H9 (cell line): ENCODE measurements around the gene XRCC6. TPM values are rescaled to one million over a fixed set of nuclear protein-coding genes. Genes with fewer than 3 reads are reported as not detected.
A peak's percentile ranks its signal among the peaks of the same experiment; 100 is the strongest.

Source experiments
- DNase-seq: peaks from one replicate; pipeline ENCODE4 v3.0.0-alpha.2; 2017
- H2AFZ ChIP-seq: one replicate; pipeline ENCODE4 v1.6.1; 2013; ENCODE audit warnings: mild to moderate bottlenecking, low read length, control low read depth, moderate library complexity
- H2AK5ac ChIP-seq: 2 replicates; pipeline ENCODE4 v1.6.1; 2013; ENCODE audit warnings: low read length, control low read depth, mixed read lengths; ENCODE audit not compliant: insufficient read length
- H2BK120ac ChIP-seq: one replicate; pipeline ENCODE4 v1.6.1; 2013; ENCODE audit warnings: low read depth, mild to moderate bottlenecking, low read length, control low read depth, inconsistent platforms; ENCODE audit not compliant: poor library complexity, severe bottlenecking
- H2BK12ac ChIP-seq: 2 replicates; pipeline ENCODE4 v1.6.1; 2013; ENCODE audit warnings: low read length, control low read depth, mixed read lengths, low read depth; ENCODE audit not compliant: insufficient read length
- H2BK15ac ChIP-seq: 2 replicates; pipeline ENCODE4 v1.6.1; 2013; ENCODE audit warnings: low read depth, low read length, control low read depth
- H2BK20ac ChIP-seq: one replicate; pipeline ENCODE4 v1.6.1; 2013; ENCODE audit warnings: low read depth, mild to moderate bottlenecking, low read length, control low read depth, inconsistent platforms; ENCODE audit not compliant: poor library complexity, severe bottlenecking
- H2BK5ac ChIP-seq: 2 replicates; pipeline ENCODE4 v1.6.1; 2013; ENCODE audit warnings: low read length, control low read depth, mixed read lengths; ENCODE audit not compliant: insufficient read length
- H3K14ac ChIP-seq: 2 replicates; pipeline ENCODE4 v1.6.1; 2013; ENCODE audit warnings: low read length, control low read depth; ENCODE audit not compliant: insufficient read depth
- H3K18ac ChIP-seq: 2 replicates; pipeline ENCODE4 v1.6.1; 2013; ENCODE audit warnings: low read depth, mild to moderate bottlenecking, mixed read lengths, low read length, control low read depth; ENCODE audit not compliant: insufficient read length
- H3K23ac ChIP-seq: 2 replicates; pipeline ENCODE4 v1.6.1; 2013; ENCODE audit warnings: low read length, control low read depth, mixed read lengths, low read depth; ENCODE audit not compliant: insufficient read length
- H3K23me2 ChIP-seq: 2 replicates; pipeline ENCODE4 v1.6.1; 2013; ENCODE audit warnings: low read depth, mild to moderate bottlenecking, mixed read lengths, low read length, control low read depth; ENCODE audit not compliant: insufficient read length, poor library complexity, severe bottlenecking
- H3K27ac ChIP-seq: 2 replicates; pipeline ENCODE4 v1.5.1; 2013; ENCODE audit warnings: low read length, control low read depth, mixed read lengths, low read depth; ENCODE audit not compliant: insufficient read length
- H3K27me3 ChIP-seq: 2 replicates; pipeline ENCODE4 v1.6.1; 2013; ENCODE audit warnings: low read length, control low read depth, inconsistent platforms; ENCODE audit not compliant: insufficient read depth
- H3K4ac ChIP-seq: 2 replicates; pipeline ENCODE4 v1.6.1; 2013; ENCODE audit warnings: low read depth, mild to moderate bottlenecking, control low read depth, inconsistent platforms, low read length, moderate library complexity
- H3K4me1 ChIP-seq: 2 replicates; pipeline ENCODE4 v1.6.1; 2013; ENCODE audit warnings: low read length, control low read depth, inconsistent platforms; ENCODE audit not compliant: insufficient read depth
- H3K4me2 ChIP-seq: 2 replicates; pipeline ENCODE4 v1.6.1; 2013; ENCODE audit warnings: low read length, control low read depth, mixed read lengths; ENCODE audit not compliant: insufficient read length, insufficient read depth
- H3K56ac ChIP-seq: 2 replicates; pipeline ENCODE4 v1.6.1; 2013; ENCODE audit warnings: low read depth, mild to moderate bottlenecking, mixed read lengths, low read length, control low read depth; ENCODE audit not compliant: insufficient read length
- H3K79me1 ChIP-seq: 2 replicates; pipeline ENCODE4 v1.6.1; 2013; ENCODE audit warnings: low read depth, mild to moderate bottlenecking, moderate library complexity, low read length, control low read depth, inconsistent platforms; ENCODE audit not compliant: insufficient read depth, poor library complexity, severe bottlenecking
- H3K79me2 ChIP-seq: 2 replicates; pipeline ENCODE4 v1.6.1; 2013; ENCODE audit warnings: low read length, control low read depth, inconsistent platforms; ENCODE audit not compliant: insufficient read depth
- H3K9ac ChIP-seq: 2 replicates; pipeline ENCODE4 v1.6.1; 2013; ENCODE audit warnings: low read length, control low read depth, mixed read lengths; ENCODE audit not compliant: insufficient read length; ENCODE audit errors: extremely low read depth
- H3K9me3 ChIP-seq: one replicate; pipeline ENCODE4 v1.6.1; 2013; ENCODE audit warnings: low read depth, low read length, inconsistent platforms; ENCODE audit not compliant: control insufficient read depth
- H3T11ph ChIP-seq: one replicate; pipeline ENCODE4 v1.6.1; 2013; ENCODE audit warnings: mild to moderate bottlenecking, low read length, control low read depth, inconsistent platforms
- H4K20me1 ChIP-seq: one replicate; pipeline ENCODE4 v1.6.1; 2013; ENCODE audit not compliant: control insufficient read depth, insufficient read length, insufficient read depth
- H4K5ac ChIP-seq: 2 replicates; pipeline ENCODE4 v1.6.1; 2013; ENCODE audit warnings: low read depth, mild to moderate bottlenecking, mixed read lengths, low read length, control low read depth; ENCODE audit not compliant: insufficient read length
- H4K8ac ChIP-seq: replicated peaks from 2 replicates; pipeline ENCODE4 v1.6.1; 2013; ENCODE audit warnings: low read length, control low read depth, mixed read lengths, low read depth; ENCODE audit not compliant: insufficient read length
- H4K91ac ChIP-seq: 2 replicates; pipeline ENCODE4 v1.6.1; 2013; ENCODE audit warnings: low read depth, mild to moderate bottlenecking, moderate library complexity, mixed read lengths, low read length, control low read depth; ENCODE audit not compliant: insufficient read length
- H3K27ac Mint-ChIP-seq, 3 experiments: 2 replicates in 2 of 3; 3 replicates in 1 of 3; pipeline ENCODE4 v1.8.0; 2020 to 2021; ENCODE audit warnings: mixed read lengths in 3 of 3, mild to moderate bottlenecking in 1 of 3, moderate library complexity in 1 of 3
- H3K27me3 Mint-ChIP-seq: 2 replicates; pipeline ENCODE4 v1.8.0; 2021; ENCODE audit warnings: low read depth, mild to moderate bottlenecking, moderate library complexity, mixed read lengths
- H3K36me3 Mint-ChIP-seq, 3 experiments: 2 replicates in 2 of 3; 3 replicates in 1 of 3; pipeline ENCODE4 v1.8.0; 2020 to 2021; ENCODE audit warnings: low read depth in 3 of 3, mixed read lengths in 3 of 3; ENCODE audit not compliant: insufficient read depth in 1 of 3
- H3K4me1 Mint-ChIP-seq, 2 experiments: 2 replicates each; pipeline ENCODE4 v1.8.0; 2020; ENCODE audit warnings: mixed read lengths in 2 of 2
- H3K4me3 Mint-ChIP-seq, 2 experiments: 2 replicates in 1 of 2; 3 replicates in 1 of 2; pipeline ENCODE4 v1.8.0; 2020 to 2021; ENCODE audit warnings: mild to moderate bottlenecking in 2 of 2, mixed read lengths in 2 of 2, moderate library complexity in 1 of 2
- H3K9me3 Mint-ChIP-seq, 2 experiments: 2 replicates in 1 of 2; 3 replicates in 1 of 2; pipeline ENCODE4 v1.8.0; 2020; ENCODE audit warnings: mild to moderate bottlenecking in 2 of 2, mixed read lengths in 2 of 2, moderate library complexity in 1 of 2
- WGBS: extraction: QIAGEN DNeasy Blood & Tissue Kit; methylation state at CpG from one replicate; pipeline ENCODE4 v1.1.7; 2013; ENCODE audit warnings: missing lambda C conversion rate, low lambda C conversion rate, mixed read lengths; ENCODE audit not compliant: insufficient read length; ENCODE audit errors: extremely low coverage; 5-methylcytosine and 5-hydroxymethylcytosine counted together
- total RNA-seq: library from RNA; stranded (reverse); gene quantifications from 2 replicates; pipeline ENCODE4 v1.2.1, GENCODE V29; 2021
- TF ChIP-seq, protein P1 (sequence below): fragments of 200-600 bp; sonication (generic); conservative IDR thresholded peaks from 3 replicates; pipeline ENCODE4 v1.8.0; 2021; ENCODE audit warnings: antibody characterized with exemption, mild to moderate bottlenecking

XRCC6 gene
- total RNA-seq, 1 experiment from 2014 or later = 461 TPM

GRCh38 chr22:41672780-41673509 lies 51.9 kb downstream of the XRCC6 start:
- WGBS = no CpG with 5 or more reads among the region's 6 CpGs
- H3K79me2 ChIP-seq = no peaks in the 10 kb centered on the region

More at GRCh38 chr22:41672780-41673509, 51.9 kb downstream of the XRCC6 start:
- Mint-ChIP-seq H3K9me3 (no peaks in the 10 kb centered on the region), H3K27me3 (no peaks in the 10 kb centered on the region), H3K4me3 (no peak overlapping the region), H3K27ac (no peak overlapping the region; a peak in 1 of 7 replicates), H3K4me1 (peaks cover 0 to 3% of the 10 kb centered on the region in 2 experiments; a peak in 2 of 4 replicates), H3K36me3 (peaks cover 27 to 38% (median 31%) of the 10 kb centered on the region in 3 experiments; a peak in 6 of 7 replicates)
- no peaks in the 10 kb centered on the region for H3K4me1 ChIP-seq
- H3K14ac ChIP-seq = no peak overlapping the region
- no peak overlapping the region for H2BK15ac ChIP-seq
- no peak overlapping the region for H3K4me2 ChIP-seq
- H2BK120ac ChIP-seq = no peak overlapping the region
- H3K23me2 ChIP-seq = no peaks in the 10 kb centered on the region
- no peaks in the 10 kb centered on the region for H3K27me3 ChIP-seq
- H3K27ac ChIP-seq = no peak overlapping the region
- H2AFZ ChIP-seq = no peak overlapping the region
- H3K56ac ChIP-seq = no peak overlapping the region
- H2BK20ac ChIP-seq = no peak overlapping the region
- no peak overlapping the region for H2BK5ac ChIP-seq
- no peak overlapping the region for H3K9ac ChIP-seq
- no peak overlapping the region for H2BK12ac ChIP-seq
- no peak for DNase-seq
- no peaks in the 10 kb centered on the region for H4K20me1 ChIP-seq
- H3T11ph ChIP-seq = no peak overlapping the region
- H3K23ac ChIP-seq = no peak overlapping the region
- H3K4ac ChIP-seq = no peak overlapping the region
- H3K9me3 ChIP-seq = no peaks in the 10 kb centered on the region
- peaks cover 4% of the 10 kb centered on the region for H3K79me1 ChIP-seq
- H3K18ac ChIP-seq = no peak overlapping the region
- no peak overlapping the region for H4K5ac ChIP-seq
- H4K8ac ChIP-seq = no peak overlapping the region
- H2AK5ac ChIP-seq = no peak overlapping the region
- TF ChIP-seq, protein P1, sequence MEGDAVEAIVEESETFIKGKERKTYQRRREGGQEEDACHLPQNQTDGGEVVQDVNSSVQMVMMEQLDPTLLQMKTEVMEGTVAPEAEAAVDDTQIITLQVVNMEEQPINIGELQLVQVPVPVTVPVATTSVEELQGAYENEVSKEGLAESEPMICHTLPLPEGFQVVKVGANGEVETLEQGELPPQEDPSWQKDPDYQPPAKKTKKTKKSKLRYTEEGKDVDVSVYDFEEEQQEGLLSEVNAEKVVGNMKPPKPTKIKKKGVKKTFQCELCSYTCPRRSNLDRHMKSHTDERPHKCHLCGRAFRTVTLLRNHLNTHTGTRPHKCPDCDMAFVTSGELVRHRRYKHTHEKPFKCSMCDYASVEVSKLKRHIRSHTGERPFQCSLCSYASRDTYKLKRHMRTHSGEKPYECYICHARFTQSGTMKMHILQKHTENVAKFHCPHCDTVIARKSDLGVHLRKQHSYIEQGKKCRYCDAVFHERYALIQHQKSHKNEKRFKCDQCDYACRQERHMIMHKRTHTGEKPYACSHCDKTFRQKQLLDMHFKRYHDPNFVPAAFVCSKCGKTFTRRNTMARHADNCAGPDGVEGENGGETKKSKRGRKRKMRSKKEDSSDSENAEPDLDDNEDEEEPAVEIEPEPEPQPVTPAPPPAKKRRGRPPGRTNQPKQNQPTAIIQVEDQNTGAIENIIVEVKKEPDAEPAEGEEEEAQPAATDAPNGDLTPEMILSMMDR = peak; percentile 43
- no peak overlapping the region for H4K91ac ChIP-seq
